Measurements from ENCODE around the gene OGFR.

The OGFR gene

GRCh38 chr20:62827311-62828038 is 22.8 kb downstream of the OGFR start:
- DNase-seq: no peak

- DNase-seq: no peak
Measured at GRCh38 chr20:62828051-62828450, 23.4 kb downstream of the OGFR start.

- DNase-seq: no peak
Measured at GRCh38 chr20:62828511-62829230, 24.0 kb downstream of the OGFR start.

- no peak for DNase-seq
Measured at GRCh38 chr20:62829231-62830230, 24.9 kb downstream of the OGFR start.

GRCh38 chr20:62830251-62830650 is 25.6 kb downstream of the OGFR start:
- DNase-seq: no peak

GRCh38 chr20:62830821-62831220 is 26.2 kb downstream of the OGFR start:
- no peak for DNase-seq

- no peak for DNase-seq
Measured at GRCh38 chr20:62831361-62831788, 26.7 kb downstream of the OGFR start.

GRCh38 chr20:62831854-62832211 is 27.2 kb downstream of the OGFR start:
- no peak for DNase-seq

GRCh38 chr20:62832212-62832922 is 27.7 kb downstream of the OGFR start:
- no peak for DNase-seq

- DNase-seq: no peak
Measured at GRCh38 chr20:62832951-62833391, 28.3 kb downstream of the OGFR start.

GRCh38 chr20:62834967-62835730 is 30.5 kb downstream of the OGFR start:
- DNase-seq: no peak

- no peak for DNase-seq
Measured at GRCh38 chr20:62835931-62836861, 31.6 kb downstream of the OGFR start.

GRCh38 chr20:62836967-62837490 is 32.4 kb downstream of the OGFR start:
- no peak for DNase-seq

- no peak for DNase-seq
Measured at GRCh38 chr20:62837790-62838127, 33.1 kb downstream of the OGFR start.

- DNase-seq: no peak
Measured at GRCh38 chr20:62838128-62838891, 33.7 kb downstream of the OGFR start.

- no peak for DNase-seq
Measured at GRCh38 chr20:62839261-62839660, 34.6 kb downstream of the OGFR start.

GRCh38 chr20:62839816-62840215 is 35.2 kb downstream of the OGFR start:
- DNase-seq: no peak

GRCh38 chr20:62840244-62841197 is 35.9 kb downstream of the OGFR start:
- no peak for DNase-seq
